GM21529 (cell line): ENCODE data around the gene CHST12.

Source experiments
- ATAC-seq: cut with Tn5 transposase; IDR thresholded peaks from one replicate; pipeline ENCODE4 v1.9.1; 2021; ENCODE audit not compliant: unreplicated experiment

The CHST12 gene

DNA sequence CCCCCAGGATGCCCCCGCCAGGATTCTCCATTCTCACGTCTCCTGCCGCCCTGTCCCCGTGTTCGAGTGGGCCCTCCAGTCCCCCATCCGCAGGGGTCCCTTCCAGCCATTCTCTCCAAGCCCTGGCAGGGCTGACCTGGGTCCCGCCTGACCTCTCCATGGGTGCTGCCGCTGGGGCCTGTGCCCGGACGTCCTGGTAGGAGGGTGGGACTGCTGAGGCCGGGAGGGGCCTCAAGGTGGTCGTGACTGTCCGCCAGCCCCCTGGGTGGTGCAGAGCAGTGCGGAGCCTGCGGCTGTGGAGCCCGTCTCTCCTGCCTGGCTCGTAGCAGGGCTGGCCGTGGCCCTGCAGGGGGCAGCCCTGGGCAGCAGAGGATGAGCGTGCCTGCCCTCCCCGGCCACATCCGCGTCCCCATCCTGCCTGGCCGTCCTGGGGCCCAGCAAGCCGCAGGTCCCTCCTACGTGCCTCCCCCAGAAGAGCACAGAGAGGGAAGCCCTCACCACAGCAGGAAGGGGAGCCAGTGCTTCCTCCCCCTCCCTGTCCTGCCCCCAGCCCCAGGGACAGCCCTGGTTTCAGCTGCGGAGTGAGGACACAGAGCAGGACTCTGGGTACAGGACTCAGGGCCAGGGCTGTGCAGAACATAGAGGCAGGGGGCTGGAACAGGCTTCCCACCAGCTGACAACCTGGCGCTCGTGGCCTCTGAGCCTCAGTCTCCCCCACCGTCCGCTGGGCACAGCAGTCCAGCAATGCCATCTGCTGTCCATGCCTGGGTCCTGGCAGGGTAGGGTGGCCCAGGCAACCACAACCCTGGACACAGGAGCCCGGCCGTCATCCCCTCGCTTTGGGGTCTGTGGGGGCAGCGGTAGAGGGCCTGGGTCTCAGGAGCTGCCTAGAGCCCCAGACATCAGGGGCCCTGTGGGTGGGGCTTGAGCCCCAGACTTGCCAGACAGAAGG is 74.3 kb downstream of the CHST12 start:
- no peak for ATAC-seq

DNA sequence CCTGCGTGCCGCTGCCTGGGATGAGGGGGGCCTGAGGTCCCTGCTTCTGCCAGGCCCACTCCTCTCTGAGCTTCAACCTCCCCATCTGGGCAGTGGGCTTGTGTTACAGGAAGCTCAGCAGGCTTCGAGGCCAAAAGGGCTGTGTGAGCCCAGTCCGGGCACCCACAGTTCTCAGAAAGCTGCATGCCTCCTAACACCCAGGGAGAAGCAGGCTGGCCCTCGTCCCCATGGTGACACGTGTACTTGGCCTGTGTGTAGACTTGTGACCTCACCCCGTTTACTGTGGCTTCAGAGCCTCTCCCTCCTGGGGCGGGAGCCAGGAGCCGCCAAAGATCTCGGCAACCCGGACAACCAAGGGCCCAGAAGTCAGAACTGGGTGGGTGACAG is 75.0 kb downstream of the CHST12 start:
- ATAC-seq = no peak

DNA sequence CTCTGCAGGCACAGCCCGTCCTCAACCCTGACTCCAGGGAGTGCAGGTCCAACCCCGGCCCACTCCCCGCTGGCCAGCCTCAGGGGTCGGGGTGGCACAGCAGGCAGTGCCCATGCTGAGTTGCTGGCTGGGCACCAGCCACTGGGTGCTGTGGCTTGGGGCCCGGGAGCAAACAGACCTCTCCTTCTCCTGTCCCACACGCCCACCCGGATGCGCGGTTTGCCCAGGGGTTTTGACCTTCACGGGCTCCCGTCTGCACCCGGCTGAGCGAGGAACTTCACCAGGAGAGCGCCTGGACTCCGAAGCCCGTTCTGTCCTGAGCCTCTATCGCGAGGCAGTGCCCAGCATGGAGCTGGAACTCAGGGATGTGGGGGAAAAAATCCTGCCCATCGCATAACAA is 75.4 kb downstream of the CHST12 start:
- ATAC-seq = no peak

DNA sequence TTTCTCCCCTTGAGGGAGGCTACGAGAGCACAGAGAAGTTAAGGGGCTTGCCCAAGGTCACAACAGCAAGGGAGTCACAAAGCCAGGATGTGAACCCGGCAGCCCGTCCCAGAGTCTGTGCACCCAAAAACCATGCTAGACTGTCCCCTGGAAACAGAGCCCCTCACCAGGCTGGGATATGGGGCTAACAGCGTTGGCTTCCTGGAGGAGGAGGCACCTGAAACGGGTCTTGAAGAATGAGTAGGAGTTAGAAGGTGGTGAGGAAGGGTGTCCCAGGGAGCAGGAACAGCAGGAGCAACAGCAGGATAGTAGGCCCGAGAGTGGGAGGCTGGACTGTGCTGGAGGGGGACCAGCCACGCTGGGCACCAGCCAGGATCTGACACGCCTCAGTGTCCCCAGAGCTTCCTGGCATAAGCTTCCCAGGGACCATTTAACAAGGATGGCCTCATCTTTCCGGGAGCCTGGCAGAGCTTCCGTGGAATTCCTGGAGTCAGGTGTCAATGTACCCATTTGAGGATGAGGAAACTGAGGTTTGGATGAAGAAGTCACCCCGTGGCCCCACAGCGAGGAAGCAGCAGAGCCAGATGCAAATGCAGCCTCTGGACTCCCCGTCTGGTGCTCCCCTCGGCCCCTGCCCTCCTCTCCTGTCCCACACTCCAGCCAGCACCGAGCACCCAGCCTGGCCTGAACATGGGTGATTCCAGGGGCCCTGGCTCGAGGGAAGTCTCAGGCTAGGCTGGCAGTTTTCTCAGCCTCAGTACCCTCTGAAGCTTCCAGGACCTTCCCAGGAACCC is 76.1 kb downstream of the CHST12 start:
- no peak for ATAC-seq

DNA sequence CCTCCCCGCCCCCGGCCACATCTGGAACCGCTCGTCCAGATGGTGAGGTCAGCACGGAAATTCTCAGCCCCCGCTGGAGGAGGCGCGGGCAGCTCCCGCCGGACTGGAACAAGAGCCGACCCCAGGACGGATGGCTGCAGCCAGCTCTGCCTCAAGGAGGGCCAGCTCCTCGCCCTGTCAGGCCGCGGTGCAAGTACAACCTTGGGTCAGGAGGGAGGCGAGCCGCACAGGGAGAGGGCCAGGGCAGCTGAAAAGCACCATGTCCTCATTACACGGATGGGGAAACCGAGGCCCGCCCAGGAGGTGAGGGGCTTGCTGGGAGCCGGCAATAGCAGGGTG is 76.6 kb downstream of the CHST12 start:
- ATAC-seq = no peak

DNA sequence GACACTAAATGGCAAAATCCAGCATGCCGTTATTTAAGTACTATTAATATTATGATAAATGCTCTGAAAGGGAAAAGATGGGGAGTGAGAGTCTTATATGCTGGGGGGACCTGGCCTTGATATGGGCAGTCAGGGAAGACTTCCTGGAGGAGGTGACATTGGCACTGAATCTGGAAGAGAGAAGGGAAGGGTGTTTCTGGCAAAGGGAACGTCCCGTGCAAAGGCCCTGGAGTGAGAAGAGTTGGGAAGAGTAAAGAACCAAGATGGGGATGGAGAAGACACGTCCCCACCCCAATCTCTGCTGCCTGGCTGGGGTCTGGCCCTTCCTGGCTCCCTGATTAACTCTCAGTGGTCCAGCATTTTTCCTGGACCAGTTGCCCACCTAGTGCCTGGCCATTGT is 77.8 kb downstream of the CHST12 start:
- no peak for ATAC-seq

DNA sequence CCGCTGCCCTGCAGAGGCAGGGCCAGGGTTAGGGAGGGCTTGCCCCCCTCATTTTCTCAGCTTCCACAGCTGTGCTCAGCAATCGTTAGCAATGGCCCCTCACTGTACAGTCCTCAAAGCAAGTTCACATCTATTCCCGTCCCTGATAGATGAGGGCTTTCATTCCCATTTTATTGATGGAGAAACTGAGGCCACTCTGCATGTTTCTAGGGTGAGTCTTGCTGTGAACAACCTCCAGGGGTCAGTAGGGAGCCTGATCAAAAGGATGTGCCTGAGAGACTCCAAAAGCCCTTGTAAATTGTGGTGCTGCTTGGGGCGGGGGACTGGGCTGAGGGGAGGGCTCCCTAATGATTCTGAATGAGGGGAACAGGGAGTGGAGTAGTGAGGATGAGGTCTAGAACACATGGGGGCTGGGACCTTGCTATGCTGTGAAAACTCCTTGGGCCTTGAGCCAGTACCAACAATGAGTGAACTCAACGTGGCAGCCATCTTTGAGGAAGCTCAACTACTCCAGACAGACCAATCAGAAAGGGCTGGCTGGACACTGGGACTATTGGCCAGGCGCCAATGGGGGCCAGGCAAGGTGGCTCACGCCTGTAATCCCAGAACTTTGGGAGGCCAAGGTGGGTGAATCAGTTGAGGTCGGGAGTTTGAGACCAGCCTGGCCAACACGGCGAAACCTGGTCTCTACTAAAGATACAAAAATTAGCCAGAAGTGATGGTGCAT is 79.5 kb downstream of the CHST12 start:
- ATAC-seq = no peak

DNA sequence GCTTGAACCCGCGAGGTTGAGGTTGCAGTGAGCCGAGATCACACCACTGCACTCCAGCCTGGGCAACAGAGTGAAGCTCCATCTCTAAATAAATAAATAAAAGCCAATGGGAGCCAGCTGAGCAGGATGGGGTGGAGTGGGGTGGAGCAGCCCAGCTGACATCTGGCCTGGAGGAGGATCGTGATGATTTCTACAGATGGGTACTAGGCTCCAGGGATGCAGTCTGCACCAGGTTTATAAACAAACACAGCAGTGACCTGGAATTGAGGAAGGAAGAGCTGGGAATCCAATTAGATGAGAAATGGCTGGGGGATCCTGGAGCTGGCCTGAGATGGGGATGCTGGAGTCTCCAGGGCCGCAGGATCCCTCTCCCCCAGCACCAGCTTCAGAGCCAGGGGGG is 80.1 kb downstream of the CHST12 start:
- no peak for ATAC-seq

DNA sequence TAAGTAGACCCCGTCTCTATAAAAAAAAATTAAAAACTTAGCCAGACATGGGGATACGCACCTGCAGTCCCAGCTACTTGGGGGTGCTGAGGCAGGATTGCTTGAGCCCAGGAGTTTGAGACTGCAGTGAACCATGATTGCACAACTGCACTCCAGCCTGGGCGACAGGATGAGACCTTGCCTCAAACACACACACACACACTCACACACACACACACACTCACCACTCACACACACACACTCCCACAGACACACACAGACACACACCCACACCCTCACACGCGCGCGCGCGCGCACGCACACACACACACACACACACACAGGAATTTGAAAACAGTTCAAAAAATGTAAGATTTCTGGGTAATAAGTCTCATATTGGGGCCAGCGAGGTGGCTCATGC is 81.5 kb downstream of the CHST12 start:
- no peak for ATAC-seq

DNA sequence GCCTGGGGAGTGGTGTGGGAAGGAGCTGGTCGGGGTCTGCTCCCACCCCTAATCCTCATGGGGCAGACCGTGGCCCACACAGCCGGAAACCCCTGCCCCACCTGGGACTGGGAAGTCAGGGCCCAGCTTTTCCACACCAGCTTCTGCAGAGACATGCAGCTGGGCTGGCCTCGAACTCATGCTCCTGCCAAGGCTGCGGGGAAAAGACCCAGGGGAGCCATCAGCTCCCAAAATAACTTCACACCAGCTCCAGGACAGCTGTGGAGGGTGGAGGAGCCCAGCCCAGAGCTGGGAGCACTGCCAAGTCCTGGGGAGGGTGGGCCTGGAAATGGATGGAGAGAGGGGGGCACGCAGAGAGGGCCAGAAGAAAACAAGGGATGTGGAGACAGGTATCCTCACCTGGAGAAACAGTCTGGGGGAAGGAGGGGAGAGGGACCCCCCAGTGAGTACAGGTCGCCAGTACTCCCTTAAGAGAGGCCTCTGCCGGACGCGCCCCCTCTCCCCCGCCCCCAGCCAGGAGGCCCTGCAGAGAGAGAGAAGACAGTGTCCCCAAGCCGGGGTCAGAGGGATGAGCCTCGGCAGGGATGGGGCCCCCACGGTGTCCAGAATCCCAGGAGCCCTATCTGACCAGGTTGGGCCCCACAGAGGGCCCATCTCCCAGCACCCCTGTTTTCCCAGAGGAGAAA is 84.3 kb downstream of the CHST12 start:
- ATAC-seq = no peak

DNA sequence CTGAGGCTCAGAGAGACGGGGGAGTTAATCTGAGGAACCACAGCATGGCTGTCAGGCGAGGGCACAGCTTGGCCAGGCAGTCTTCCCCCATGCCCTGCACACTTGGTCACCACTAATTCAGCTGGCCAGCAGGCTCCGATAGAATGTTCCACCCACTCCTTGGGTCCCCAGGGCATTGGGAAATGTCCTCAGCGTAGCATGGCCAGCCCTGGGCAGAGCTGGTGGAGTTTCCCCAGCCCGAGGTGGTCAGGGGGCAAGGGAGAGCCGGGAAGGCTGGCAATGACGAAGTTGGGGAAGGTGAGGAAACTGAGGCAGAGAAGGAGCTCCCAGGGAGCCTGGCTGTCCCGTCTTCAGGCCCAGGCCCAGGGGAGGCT is 84.8 kb downstream of the CHST12 start:
- ATAC-seq = no peak

DNA sequence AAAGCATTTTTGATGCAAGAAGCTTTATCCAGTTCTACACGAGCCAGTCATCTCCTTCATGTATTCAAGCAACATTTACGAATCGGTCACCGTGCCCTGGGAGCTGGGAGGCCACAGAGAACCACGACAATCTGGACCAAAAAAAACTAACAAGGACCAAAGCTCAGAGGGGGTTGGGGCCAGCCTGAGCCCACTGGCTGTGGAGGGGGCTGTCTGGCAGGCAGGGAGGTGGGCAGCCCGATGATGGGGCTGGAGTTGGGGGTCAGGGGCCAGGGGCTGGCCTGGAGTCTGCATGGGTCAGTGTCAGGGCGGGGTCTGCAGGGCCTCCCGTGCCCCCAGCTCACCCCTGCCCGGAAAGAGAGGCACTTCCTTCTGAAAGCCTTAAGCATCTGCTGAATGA is 85.3 kb downstream of the CHST12 start:
- ATAC-seq = no peak

DNA sequence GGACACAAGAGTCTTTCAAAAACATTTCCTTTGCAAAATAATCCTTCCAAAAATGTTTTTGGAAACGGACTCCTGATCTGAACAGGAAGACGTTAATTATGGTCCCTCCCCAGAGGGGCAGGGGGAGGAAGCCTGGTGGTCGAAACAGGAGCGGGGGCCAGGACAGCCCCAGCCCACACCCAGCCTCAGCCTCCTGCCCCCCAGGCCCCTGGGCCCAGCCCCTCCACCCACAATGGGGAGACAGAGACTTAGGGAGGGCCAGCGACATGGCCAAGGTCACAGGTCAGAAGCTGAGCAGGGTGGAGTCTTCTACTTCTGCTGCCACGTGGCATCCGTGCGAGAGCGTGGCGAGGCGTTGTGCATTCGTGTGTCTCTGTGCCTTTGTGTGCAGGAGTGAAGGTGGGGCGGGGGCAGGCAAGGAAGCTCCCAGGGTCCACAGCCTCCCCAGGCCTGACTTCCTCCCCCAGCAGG is 86.8 kb downstream of the CHST12 start:
- no peak for ATAC-seq

DNA sequence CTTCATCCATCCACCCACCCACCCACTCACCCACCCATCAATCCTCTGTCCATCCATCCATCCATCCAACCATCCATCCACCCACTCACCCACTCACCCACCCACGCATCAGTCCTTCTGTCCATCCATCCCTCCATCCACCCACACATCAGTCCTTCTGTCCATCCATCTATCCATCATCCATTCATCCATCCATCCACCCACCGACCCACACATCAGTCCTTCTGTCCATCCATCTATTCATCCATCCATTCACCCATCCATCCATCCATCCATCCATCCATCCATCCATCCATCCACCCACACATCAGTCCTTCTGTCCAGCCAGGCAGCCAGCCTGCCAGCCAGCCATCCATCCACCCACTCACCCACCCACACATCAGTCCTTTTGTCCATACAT is 88.6 kb downstream of the CHST12 start:
- no peak for ATAC-seq

DNA sequence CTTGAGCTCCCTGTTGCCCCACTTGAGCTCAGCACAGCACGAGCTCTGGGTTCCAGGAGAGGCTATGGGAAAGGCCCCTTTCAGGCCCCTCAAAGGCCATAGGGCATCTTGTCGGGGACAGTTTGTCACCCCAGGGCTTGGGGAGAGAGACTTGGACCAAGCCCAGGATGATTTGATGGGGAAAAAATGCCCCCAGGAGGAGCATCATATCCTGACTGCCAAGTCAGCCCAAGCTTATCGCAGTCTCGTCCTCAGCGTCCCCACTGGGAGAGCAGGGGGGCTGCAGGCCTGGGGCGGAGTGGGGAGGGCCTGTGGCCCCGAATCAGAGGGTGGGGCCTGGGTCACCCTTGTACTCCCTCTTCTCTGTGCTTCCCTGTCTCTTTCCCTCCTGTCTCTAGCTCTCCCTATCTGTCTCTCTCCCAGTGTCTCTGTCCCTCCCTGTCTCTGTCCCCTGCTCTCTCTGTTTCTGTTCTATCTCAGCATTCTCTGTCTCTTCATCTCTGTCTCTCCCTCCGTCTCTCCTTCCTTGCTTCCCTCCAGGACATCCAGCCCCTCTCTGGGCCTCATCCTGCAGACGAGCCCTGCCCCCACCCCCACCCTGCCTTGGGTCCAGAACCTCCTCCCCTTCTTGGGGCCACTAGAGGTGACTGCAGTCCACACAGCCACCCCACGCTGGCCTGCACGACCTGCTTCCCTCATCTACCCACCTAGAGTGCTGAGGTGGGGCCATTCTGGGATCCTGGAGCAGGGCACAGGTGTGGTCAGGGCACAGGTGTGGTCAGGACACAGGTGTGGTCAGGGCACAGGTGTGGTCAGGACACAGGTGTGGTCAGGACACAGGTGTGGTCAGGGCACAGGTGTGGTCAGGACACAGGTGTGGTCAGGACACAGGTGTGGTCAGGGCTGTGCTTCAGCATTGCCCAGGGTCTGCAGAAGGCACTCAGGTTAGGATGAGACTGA is 90.1 kb downstream of the CHST12 start:
- no peak for ATAC-seq

DNA sequence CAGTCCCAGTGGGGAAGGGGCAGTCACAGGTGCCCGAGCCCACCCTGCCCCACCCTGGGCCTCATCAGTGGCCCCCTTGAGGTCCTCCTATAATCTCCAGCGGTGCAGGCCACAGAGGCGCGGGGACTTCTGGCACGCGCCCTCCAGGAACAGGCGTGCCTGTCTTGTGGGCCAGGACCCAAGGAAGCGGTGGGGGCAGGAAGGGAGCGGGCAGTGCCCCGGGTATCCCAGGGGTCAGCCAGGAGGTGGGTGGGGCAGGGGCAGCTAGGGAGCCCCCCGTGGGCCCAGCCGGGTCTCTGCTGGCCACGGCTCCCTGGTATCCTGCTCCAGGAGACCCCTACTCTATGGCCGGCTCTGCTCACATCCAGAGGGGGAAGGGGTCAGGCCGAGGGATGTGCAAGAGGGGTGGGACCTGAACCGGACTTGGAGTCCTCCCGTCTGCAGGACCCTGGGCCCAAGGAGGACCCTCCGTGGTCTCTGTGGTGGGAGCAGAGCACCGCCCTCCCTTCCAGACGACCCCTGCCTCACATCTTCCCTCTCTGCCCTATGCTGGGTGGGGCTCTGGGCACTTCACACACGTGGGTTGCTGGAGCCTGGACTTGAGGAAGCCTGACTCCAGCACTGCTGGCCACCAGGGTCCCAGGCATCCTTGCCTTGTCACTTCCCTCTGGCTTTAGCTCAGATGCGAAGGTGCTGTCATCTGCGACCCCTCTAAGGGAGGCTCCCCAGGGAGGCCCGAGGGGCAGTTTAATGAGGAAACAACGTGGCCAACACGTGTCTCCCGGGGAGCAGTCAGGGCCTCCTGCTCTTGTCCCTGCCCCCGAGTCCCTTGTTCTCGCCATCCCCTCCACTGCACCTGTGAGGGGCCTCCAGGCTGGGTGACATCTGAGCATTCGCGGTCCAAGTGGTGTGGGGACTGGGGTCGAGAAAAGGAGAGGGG is 91.0 kb downstream of the CHST12 start:
- ATAC-seq = no peak

DNA sequence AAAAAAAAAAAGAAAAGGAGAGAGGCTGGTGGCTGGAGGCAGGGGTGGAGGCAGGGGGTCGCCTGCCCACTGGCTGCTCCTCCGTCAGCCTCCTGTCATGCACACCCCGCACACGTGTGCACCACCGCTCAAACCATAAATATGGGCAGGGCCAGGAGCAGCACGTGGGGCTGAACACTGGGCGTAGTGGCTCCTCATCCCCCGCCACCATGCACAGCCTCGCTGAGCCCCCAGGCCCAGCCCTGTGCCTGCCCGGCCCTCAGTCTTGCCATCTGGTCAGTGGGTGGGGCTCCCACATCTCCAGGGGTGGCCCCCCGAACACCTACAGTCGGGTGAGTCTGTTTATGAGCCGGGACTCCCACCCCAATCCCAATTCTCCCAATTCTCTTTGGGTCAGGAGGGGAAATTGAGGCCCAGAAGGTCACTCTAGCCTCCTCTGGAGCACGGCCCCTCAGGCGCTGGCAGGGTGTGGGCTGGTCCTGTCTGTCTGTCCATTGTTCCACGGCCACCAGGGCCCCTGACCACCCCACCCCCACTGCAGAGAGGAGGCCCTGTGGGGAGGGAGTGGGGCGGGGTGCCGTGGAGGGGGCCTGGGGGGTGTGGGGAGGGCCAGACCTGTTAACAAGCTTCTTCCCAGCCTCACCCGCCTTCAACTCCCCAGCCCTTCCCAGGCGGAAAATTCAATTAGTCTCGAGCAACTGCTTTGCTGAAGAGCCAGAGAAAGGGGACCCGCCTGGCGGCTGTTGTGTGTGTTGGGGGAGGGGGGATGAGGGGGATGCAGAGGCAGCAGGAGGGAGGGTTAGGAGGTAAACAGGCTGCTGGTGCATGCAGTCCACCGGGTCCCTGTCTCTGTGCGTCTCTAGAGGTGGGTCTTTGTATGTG is 92.2 kb downstream of the CHST12 start:
- no peak for ATAC-seq

DNA sequence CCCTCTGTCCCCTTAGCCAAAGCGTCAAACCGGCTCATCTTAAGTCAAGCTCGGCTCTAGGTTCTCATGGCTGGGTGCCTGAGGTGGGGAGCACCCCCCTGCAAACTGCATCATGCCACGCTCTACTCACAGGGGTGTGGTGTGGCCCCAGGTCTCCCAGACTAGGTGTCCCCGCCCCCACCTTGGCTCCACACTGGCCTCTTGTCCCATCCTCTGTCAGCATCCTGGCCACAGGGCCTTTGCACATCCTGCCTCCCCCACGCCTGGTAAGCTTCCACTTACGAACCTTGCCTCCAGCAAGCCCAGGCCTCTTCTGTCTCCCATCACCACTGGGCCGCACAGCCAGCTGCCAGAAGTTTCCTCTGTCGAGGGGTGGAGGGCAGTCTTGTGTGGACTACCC is 93.0 kb downstream of the CHST12 start:
- ATAC-seq = no peak
